Activated T-cell treated with anti-CD3 and anti-CD28 coated beads, Interleukin-2, amount 50 U/mL, for 48 hours (primary cell): Measurements from ENCODE around the gene COQ4.

Experiments used
- DNase-seq, 2 experiments: peaks; one replicate each; pipeline ENCODE4 v3.0.0-alpha.2; 2020

The COQ4 gene

DNA sequence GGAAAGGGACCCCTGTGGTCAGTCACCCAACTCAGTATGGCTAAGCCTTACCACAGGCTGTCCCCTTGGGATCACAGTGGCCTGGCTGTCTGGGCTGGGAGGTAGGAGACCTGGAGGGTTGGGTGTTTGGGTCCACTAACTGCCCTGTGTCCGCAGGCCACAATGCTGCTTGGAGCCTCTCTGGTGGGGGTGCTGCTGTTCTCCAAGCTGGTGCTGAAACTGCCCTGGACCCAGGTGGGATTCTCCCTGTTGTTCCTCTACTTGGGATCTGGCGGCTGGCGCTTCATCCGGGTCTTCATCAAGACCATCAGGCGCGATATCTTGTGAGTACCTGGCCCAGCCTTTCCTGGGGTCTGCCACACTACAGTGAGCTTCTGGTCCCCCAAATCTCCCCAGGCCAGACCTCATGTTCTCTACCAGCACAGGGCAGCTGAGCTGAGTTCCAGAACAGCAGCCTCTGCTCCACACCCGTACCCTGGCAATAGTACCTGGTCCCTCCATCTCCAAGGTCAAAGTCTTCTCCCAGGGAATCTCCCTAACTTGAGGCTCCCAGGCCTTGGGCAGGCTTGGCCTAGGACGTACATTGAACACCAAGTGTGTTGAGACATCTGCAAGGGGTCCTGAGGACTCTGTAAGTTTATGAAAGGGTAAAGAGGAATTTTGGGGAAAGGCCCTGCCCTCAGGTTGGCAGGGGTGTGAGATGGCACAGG is 20.5 kb downstream of the COQ4 start:
- no peak for DNase-seq

DNA sequence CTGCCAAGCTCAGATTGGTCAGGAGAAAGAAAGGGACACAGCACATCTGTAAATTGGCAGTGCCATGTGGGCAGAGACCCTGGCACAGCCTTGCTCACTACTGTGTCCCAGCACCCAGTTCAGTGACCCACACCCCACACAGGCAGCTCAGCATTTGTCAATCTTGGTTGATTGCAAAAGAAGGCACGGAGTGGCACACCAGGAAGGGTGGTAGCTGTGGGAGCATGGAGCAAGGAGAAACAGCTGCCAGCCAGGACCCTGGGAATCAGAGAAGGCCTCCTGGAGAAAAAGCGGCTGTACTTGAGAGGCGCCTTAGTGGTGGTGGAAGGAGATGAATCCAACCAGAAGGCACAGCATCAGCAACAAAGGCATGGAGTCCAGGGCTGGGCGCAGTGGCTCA is 21.2 kb downstream of the COQ4 start:
- no peak for DNase-seq

DNA sequence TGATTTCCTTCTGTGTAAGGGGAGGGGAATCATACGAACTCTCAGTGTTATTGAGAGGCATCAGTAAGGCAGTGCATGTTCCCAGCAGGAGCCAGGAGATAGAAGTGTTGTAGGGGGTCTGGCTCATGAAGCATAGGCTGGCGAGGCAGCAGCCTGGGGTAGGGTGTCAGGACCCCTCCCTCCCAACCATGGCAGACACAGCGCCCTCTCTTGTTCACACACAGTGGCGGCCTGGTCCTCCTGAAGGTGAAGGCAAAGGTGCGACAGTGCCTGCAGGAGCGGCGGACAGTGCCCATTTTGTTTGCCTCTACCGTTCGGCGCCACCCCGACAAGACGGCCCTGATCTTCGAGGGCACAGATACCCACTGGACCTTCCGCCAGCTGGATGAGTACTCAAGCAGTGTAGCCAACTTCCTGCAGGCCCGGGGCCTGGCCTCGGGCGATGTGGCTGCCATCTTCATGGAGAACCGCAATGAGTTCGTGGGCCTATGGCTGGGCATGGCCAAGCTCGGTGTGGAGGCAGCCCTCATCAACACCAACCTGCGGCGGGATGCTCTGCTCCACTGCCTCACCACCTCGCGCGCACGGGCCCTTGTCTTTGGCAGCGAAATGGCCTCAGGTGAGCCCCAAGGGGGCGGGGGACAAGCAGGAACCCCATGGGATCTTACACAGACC is 22.4 kb downstream of the COQ4 start:
- DNase-seq: no peak

DNA sequence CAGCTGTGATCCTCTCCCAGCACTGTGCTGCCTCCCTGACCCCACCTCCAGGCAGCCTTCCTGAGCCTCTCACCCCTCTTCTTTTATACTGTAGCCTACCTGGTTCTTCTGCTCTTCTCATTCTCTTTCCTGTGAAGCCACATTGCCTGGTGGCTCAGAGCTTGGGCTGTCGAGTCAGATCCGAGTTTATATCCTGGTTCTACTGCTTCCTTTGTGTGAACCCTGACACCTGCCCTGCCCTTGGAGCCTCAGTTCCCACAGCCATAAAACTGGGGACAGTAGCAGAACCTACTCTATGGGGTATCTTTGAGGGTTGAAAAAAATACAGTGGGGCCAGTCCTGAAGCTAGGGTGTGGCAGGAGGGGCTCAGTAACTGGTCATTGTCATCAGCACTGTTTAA is 26.5 kb downstream of the COQ4 start:
- DNase-seq: no peak

DNA sequence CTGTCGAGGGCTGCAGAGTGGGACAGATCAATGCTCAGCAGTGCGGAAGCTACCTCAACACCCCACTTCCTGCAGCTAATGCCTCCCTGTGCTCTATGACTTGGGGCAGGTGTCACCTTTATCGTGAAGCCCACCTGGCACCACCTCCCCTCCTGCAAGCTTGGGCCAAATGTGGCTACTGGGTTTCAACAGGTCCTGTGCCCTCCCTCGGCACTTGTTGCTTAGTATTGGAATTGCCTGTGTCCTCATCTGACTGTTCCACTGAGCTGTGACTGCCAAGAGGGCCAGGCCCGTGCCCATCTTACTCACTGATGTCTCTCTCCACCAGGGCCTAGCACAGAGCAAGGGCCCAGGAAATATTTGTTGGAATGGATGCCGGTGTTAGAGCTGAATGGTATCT is 27.1 kb downstream of the COQ4 start:
- no peak for DNase-seq

DNA sequence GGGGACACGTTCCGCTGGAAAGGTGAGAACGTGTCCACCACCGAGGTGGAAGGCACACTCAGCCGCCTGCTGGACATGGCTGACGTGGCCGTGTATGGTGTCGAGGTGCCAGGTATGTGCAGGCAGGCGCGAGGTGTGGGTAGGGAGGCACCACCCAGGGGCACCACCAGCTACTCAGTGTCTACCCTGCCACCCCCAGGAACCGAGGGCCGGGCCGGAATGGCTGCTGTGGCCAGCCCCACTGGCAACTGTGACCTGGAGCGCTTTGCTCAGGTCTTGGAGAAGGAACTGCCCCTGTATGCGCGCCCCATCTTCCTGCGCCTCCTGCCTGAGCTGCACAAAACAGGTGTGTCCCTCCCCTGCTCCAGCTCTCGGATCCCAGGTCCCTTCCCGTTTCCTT is 32.8 kb downstream of the COQ4 start:
- no peak for DNase-seq

DNA sequence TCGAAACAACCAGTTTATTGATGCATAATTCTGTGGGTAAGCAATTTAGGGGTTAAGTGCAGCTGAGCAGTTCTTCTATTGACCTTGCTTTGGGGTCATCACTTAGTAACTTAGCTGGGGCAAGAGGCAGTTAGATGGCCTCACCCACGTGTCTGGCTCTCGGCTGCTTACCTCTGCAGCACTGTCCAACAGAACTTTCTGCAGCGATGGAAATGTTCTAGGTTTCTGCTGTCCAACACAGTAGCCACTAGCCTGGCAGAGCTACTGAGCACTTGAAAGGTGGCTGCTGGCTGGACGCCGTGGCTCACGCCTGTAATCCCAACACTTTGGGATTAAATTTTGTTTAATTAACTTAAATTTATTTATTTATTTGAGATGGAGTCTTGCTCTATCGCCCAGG is 35.5 kb downstream of the COQ4 start:
- no peak for DNase-seq

DNA sequence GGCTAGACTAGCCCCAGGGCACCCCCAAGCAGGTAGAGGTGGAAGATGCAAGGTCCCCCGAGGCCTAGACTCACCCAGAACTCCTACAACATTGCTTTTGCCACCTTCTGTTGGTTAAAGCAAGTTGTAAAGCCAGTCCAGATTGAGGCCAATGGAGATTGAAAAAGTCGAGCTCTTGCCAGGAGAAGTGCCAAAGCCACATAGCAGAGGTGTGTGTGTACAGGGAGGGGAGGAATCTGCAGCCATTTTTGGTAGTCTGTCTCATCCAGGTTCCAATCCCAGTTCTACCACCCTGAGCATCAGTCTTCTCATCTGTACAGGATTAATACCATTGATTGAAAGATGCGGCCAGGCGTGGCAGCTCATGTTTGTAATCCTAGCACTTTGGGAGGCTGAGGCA is 36.2 kb downstream of the COQ4 start:
- DNase-seq: no peak

DNA sequence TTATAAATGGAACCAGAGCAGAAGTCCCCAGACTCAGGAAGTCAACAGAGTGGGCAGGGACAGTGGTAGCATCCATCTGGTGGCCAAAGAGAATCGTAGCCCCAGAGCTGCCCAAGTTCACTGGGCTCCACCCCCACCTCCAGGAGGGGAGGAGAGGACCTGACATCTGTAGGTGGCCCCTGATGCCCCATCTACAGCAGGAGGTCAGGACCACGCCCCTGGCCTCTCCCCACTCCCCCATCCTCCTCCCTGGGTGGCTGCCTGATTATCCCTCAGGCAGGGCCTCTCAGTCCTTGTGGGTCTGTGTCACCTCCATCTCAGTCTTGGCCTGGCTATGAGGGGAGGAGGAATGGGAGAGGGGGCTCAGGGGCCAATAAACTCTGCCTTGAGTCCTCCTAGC is 38.2 kb downstream of the COQ4 start:
- DNase-seq: no peak

DNA sequence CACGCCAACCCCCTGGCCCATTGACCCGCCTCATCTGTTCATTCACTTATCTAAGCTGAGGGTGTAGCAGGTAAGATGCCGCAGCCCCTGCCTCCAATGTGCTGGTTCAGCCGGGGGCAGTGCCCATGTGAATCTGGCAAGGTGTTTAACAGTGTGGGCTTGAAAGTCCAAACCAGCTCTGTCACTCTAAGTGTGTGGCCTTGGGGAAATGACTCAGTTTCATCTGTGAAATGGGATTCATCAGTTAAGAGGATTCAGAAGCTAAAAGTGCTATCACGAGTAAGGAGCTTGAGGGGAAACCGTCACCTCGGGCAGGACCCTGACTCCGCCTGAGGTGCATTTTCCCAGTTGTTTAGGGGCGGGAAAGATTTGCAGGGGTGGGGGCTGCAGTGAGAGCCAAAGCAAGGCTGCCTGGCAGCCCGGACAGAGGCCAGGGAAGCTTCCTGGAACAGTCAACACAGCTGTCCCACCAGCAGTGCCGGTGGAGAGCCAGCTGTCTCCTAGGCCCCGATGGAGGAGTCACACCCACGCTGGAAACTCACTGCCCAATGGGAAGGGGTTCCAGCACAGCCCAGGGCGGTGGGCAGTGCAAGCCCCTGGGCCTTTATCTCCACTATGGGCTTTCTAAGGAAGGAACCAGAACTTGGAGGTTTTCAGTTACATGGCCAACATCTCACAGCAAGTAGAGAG is 38.8 kb downstream of the COQ4 start:
- no peak for DNase-seq

DNA sequence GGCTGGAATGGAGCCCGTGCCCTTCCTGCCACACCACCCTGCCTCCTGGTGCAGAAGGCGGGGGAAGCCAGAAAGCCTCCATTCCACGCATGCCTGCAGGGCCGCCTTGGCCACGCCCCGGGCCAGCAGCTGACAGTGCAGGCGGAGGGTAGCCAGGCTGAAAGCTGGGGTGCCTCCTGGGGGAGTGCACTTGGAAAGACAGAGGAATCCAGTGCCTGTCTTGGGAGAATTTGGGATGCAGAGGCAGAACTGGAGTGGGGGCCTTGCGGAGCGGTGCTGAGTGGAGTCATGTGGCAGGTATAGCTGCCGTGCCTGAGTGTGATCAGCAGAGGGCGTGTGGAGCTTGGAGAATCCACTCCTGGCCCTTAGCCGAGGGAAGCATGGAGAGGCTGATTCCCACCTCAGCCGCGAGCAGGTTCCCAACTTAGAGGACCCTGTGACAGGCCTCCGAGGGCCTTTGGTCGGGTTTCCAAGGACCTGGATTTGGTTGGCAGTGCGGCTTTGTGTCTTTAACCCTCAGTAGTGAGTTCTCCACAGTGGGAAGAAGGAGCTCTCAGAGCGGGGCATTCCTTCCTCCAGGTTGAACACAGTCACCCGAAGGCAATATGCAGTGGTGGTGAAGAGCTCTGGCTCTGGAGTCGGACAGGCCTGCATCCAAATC is 39.5 kb downstream of the COQ4 start:
- DNase-seq: peak; percentile 82 to 83

DNA sequence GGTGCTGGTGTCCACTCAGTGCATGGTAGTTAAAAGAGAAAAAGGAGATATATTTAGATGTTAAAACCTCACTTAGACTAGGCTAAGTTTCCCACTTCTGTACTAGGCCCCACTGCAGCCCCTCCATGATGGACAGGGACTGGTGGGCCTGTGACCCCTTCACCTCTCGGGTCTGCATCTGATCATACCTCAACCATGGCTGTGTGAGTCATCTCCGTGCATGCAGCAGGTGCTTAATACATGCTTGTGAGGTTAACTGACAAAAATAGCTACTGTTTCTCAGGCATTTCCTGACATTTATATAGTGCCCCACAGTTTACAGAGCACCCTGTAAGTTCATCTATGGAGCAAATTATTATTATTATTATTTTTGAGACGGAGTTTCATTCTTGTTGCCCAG is 40.1 kb downstream of the COQ4 start:
- no peak for DNase-seq

DNA sequence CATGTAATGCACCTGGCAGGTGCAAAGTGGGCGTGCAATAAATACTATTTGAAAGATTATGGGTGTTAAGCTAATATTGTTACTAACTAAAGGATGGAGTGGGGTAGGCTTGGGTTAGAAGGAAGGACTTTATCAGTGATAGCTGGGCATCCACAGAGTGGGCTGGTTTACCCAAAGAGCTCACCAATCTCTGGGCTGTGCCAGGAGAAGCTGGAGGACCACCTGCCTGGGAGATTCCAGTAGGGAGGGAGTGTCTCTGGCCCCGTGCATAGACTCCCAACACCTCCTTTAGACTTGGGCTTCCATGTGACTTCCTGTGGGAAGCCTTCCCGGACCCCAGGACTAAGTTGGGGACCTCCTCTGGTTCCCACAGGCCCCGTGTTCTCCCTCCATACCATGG is 42.9 kb downstream of the COQ4 start:
- DNase-seq: no peak

DNA sequence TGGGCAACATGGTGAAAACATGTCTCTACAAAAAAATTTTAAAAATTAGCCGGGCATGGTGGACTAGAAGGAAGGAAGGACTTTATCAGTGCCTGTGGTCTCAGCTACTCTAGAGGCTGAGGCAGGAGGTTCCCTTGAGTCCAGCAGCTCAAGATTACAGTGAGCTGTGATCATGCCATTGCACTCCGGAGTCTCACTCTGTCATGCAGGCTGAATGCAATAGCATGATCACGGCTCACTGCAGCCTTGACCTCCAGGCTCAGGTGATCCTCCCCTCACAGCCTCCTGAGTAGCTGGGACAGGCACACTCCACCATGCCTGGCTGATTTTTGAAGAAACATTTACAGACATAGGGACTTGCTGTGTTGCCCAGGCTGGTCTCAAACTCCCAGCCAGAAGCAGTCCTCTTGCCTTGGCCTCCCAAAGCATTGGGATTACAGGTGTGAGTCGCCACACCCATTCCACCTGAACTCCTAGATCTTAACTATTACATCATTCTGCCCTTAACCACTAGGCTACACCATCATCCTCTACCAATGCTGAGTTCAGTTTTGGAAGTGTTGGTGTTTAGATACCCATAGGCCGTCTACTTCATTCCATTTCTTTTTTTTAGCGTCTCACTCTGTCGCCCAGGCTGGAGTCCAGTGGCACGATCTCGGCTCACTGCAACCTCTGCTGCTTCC is 46.5 kb downstream of the COQ4 start:
- no peak for DNase-seq

DNA sequence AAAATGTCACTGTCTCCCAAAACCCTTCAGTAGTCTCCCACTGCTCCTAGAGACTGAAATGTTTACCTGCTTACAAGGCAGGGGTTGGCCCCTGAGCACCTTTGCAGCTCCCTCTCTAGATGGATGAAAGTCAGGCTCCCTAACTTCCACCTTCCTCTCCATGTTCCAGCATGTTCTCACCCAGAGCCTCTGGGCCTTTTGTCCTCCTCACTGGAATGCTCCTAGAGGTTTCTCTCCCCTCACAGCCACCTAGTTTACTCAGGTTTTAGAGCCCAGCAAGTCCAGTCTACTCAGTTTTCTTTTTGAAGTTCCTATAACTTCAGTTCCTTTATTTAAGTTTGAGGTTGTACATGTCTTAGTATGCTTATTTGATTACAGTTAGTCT is 47.7 kb downstream of the COQ4 start:
- no peak for DNase-seq

DNA sequence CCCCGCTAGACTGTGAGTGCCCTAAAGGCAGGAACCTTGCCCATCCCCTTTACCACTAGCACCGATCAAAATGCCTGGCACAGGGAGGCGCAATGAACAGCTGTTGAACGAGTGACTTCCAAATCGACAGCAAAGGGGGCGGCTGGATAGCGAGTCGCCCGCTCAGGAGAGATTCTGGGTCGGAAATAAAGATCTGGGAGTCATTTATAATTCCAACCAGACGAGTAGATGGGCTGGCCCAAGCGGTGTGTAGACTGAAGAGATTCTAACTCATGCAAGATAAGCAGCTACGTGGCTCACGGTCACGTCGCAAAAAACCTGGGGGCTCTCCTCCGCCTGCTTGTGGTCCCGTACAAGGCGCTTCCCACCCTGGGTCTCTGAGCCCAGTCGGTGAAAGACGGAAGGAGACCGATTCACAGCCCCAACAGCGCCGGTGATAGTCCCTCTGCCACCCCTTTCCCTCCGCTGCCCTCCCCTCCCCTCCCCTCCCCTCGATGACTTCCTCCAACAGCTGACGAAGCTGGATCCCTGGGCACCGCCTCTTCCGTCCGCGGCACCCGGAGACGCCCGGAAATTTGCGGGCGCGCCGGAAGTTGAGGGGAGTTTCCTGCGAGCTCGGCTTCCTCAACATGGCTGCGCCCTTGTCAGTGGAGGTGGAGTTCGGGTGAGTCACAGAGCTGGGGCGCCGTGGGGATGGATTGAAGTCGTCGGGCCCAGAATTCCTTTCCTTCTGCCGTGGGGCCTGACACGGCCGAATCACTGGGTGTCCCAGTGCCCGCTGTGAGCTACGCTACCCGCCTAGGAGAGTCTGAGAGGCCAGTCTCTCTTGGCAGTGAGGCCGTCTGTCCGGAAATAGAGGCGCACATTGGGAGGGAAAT is 48.4 kb downstream of the COQ4 start, which contains the start of gene URM1:
URM1 (plus strand) TSS at position 623 of the 878 bp plus-strand sequence; CDS start at position 630, 7 bp downstream.
- peak; percentile 97 to 98 for DNase-seq

DNA sequence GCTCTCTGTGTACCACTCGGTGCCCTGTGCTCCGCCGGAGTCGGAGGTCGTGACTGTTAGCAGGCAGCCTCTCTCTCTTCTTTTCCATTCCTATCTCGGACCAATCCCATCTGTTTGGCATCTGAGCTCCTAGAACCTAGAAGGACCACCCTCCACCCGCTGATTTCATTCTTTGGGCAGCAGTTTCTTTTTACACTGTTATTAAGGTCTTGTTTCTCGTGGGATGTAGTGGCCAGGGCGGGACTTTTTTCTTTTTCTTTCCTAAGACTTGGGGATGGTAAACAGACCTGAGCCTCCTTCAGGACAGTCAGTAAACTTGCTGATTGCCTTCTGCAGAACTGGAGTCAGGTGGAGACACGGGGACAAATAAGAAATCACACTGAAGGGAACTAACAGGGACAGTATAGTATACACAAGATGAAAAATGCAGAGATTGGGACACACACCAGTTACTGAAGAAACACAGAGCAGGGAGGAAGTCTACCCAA is 49.0 kb downstream of the COQ4 start:
- no peak for DNase-seq

DNA sequence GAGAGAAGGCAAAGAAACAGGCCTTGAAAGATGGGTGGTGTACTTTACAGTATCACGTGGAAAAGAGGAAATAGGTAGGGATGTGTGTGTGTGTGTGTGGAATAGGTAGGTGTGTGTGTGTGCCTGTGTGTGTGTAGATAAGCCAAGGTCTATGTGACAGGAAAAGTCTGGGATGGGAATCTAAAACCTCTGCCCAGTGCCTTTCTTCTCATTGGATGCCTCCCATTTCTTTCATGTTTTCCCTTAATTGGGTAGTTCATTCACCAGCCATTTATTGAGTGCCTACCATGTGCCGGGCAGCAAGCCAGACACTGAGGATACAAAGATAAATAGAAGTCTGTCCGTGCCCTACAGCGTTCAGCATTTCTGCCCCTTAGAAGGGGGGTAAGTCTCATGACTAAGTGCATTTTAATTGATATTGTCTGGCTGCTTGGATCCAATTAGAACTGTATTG is 49.6 kb downstream of the COQ4 start:
- no peak for DNase-seq

DNA sequence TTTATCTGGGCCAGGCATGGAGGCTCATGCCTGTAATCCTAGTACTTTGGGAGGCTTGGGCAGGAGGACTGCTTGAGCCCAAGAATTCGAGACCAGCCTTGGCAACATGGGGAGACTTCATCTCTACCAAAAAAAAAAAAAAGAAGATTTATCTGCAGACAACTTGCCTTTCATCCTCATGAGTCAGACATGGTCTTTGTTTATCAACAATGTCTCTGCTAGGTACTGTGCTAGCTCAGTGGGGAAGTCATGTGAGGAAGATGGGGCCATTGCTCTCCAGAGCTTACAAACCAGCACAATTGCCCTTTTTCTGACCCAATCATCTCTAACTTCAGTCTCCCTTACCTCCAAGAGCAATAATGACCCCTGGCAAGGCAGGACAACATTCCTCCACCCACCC is 50.1 kb downstream of the COQ4 start:
- DNase-seq: no peak

DNA sequence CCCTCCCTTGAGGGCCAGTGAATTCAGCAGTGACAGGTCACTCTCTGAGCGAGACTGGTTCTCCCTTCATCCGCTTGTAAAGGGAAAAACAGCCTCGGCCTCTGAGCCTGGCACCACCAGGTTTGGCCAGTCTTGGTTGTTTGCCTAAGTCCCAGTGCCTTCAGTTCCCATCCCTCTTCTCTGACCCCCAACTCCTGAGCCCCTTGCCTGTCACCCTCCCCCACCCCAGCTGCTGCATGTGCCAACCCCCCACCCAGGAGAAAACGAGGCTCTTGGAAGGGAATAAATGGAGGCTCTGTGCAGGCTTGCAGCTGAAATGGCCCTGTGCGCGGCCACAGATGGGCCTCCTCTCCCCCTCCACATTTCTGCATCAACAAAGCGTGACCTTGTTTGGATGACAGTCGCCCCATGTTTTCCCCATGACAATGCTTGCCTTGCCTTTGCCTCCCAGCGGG is 51.6 kb downstream of the COQ4 start:
- no peak for DNase-seq

DNA sequence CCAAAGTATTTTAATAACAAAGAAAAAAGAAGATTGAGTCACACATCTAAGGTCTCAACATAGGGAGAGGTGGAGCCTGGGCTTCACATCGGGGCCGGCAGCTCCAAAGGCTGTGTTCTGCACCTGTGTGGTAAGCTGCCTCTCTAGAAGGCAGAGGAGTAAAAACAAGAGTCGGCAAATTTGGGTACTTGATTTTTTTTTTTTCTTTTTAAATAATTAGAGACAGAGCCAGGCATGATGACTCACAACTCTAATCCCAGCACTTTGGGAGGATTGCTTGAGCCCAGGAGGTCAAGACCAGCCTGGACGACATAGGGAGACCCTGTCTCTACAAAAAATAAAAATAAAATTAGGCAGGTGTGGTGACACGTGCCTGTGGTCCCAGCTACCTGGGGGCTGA is 53.2 kb downstream of the COQ4 start:
- DNase-seq: no peak

DNA sequence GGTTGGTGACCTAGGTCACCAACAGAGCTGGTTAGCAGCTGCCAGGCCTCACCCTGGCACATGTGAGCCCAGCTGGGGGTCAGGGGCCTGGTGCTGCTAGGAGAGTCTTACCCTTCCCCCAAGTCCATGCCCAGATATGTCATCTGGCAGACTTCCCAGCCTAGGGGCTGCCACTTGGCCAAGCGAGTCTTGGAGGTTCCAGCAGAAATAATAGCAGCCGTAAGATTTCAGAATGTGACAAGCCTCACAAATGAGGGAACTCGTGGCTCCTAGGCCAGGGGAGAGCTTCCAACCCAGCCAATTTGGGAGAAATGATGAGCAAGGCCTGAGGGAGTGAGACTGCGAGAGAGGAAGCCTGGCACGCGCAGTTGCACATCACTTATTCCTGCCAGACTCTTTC is 59.6 kb downstream of the COQ4 start:
- no peak for DNase-seq
